ENCODE measurements around the gene POR. TPM values are rescaled to one million over a fixed set of nuclear protein-coding genes. Genes with fewer than 3 reads are reported as not detected.

The POR gene
- total and polyA plus RNA-seq, 4 donors: 116 to 973 (median 474) TPM

- WGBS: 57% methylated on average over 23 of the region's 23 CpGs
- TF ChIP-seq HNF4G (IDR thresholded peaks at IDR 0.05) (no peak), EGR1 (IDR thresholded peaks at IDR 0.05; ENCODE audit: low read depth in 2 of 2) (no peak), RXRA (IDR thresholded peaks at IDR 0.05) (peak in 1 of 2 donors; percentile 47), YY1 (IDR thresholded peaks at IDR 0.05) (peak; percentile 85), HNF4A (conservative IDR thresholded peaks at IDR 0.05) (peak in 1 of 2 donors; percentile 48), RAD21 (IDR thresholded peaks at IDR 0.05) (peak in 1 of 2 donors; percentile 52), CTCF (IDR thresholded peaks at IDR 0.05; ENCODE audit: low read depth, low read length, missing input control) (peak; percentile 5)
- DNase-seq (ENCODE audit: low spot score): no peak
- Histone ChIP-seq H3K4me1 (ENCODE audit: control insufficient read depth in 4 of 4, insufficient read depth in 4 of 4, low read length in 3 of 4) (peaks cover 2 to 13% (median 5%) of the 10 kb centered on the region in 4 donors), H3K36me3 (ENCODE audit: control insufficient read depth in 4 of 4, insufficient read depth in 3 of 4, low read depth in 1 of 4, low read length in 3 of 4) (peaks cover 7 to 18% (median 10%) of the 10 kb centered on the region in 4 donors), H3K27me3 (ENCODE audit: control insufficient read depth in 4 of 4, insufficient read depth in 4 of 4, low read length in 3 of 4) (no peaks in the 10 kb centered on the region), H3K4me3 (ENCODE audit: low read depth in 1 of 3, low read length in 3 of 3) (no peak overlapping the region), H3K9me3 (ENCODE audit: control insufficient read depth in 4 of 4, low read length in 3 of 4) (no peaks in the 10 kb centered on the region), H3K27ac (ENCODE audit: low read depth in 1 of 2, low read length in 2 of 2) (peak overlapping the region; percentile 33 to 67), H3K9ac (ENCODE audit: low read depth in 1 of 2, low read length in 2 of 2) (no peak overlapping the region)
Observed at GRCh38 chr7:75888464-75889222, 26.3 kb upstream of the POR start.

- WGBS: 93% methylated on average over 11 of the region's 11 CpGs
- TF ChIP-seq SP1 (IDR thresholded peaks at IDR 0.05): no peak
- TF ChIP-seq ZBTB33 (IDR thresholded peaks at IDR 0.05): no peak
- no peak for TF ChIP-seq HNF4G (IDR thresholded peaks at IDR 0.05)
- no peak for TF ChIP-seq RAD21 (IDR thresholded peaks at IDR 0.05)
- no peak for TF ChIP-seq HNF4A (conservative IDR thresholded peaks at IDR 0.05)
- no peak for TF ChIP-seq TAF1 (conservative IDR thresholded peaks at IDR 0.05)
- no peak for TF ChIP-seq JUND (IDR thresholded peaks at IDR 0.05)
- TF ChIP-seq REST (IDR thresholded peaks at IDR 0.05): no peak
- TF ChIP-seq RXRA (IDR thresholded peaks at IDR 0.05): no peak
- TF ChIP-seq EGR1 (IDR thresholded peaks at IDR 0.05; ENCODE audit: low read depth in 2 of 2): no peak
- TF ChIP-seq FOXA2 (IDR thresholded peaks at IDR 0.05): no peak
- no peak for TF ChIP-seq NR2F2 (IDR thresholded peaks at IDR 0.05)
- TF ChIP-seq YY1 (IDR thresholded peaks at IDR 0.05): no peak
- no peak for TF ChIP-seq MAX (IDR thresholded peaks at IDR 0.05)
- TF ChIP-seq CTCF (IDR thresholded peaks at IDR 0.05; ENCODE audit: low read depth, low read length, missing input control): no peak
- no peak for DNase-seq (ENCODE audit: low spot score)
- no peaks in the 10 kb centered on the region for H3K9me3 ChIP-seq (ENCODE audit: control insufficient read depth in 4 of 4, low read length in 3 of 4)
- H3K4me1 ChIP-seq (ENCODE audit: control insufficient read depth in 4 of 4, insufficient read depth in 4 of 4, low read length in 3 of 4): peaks cover 2 to 13% (median 5%) of the 10 kb centered on the region in 4 donors
- no peak overlapping the region for H3K9ac ChIP-seq (ENCODE audit: low read depth in 1 of 2, low read length in 2 of 2)
- no peaks in the 10 kb centered on the region for H3K27me3 ChIP-seq (ENCODE audit: control insufficient read depth in 4 of 4, insufficient read depth in 4 of 4, low read length in 3 of 4)
- peaks cover 4 to 15% (median 8%) of the 10 kb centered on the region in 4 donors for H3K36me3 ChIP-seq (ENCODE audit: control insufficient read depth in 4 of 4, insufficient read depth in 3 of 4, low read depth in 1 of 4, low read length in 3 of 4)
- H3K4me3 ChIP-seq (ENCODE audit: low read depth in 1 of 3, low read length in 3 of 3): no peak overlapping the region
- peak overlapping the region in 1 of 2 donors; percentile 67 for H3K27ac ChIP-seq (ENCODE audit: low read depth in 1 of 2, low read length in 2 of 2)
Observed at GRCh38 chr7:75889223-75889825, 25.6 kb upstream of the POR start.

Data from liver (tissue), 9 donors.